Measurements from ENCODE around the gene GPRC5B.

Gene GPRC5B

GRCh38 chr16:19898166-19898565 is 13.5 kb upstream of the GPRC5B start:
- no peak for DNase-seq (ENCODE audit: low read depth)

- DNase-seq (ENCODE audit: low read depth): no peak
Observed at GRCh38 chr16:19896951-19897350, 12.3 kb upstream of the GPRC5B start.

- DNase-seq (ENCODE audit: low read depth): no peak
Observed at GRCh38 chr16:19894586-19894985, 9.9 kb upstream of the GPRC5B start.

GRCh38 chr16:19892902-19893301 is 8.3 kb upstream of the GPRC5B start:
- DNase-seq (ENCODE audit: low read depth): no peak

- DNase-seq (ENCODE audit: low read depth): no peak
Observed at GRCh38 chr16:19890901-19891300, 6.3 kb upstream of the GPRC5B start.

GRCh38 chr16:19888834-19889233 is 4.2 kb upstream of the GPRC5B start:
- no peak for DNase-seq (ENCODE audit: low read depth)

GRCh38 chr16:19886073-19886941 is 1.7 kb upstream of the GPRC5B start:
- peak; percentile 62 for DNase-seq (ENCODE audit: low read depth)

GRCh38 chr16:19885451-19886072 is 914 bp upstream of the GPRC5B start:
- DNase-seq (ENCODE audit: low read depth): no peak

- no peak for DNase-seq (ENCODE audit: low read depth)
Observed at GRCh38 chr16:19883966-19884485, 622 bp downstream of the GPRC5B start.

GRCh38 chr16:19883296-19883965 is 1.2 kb downstream of the GPRC5B start:
- DNase-seq (ENCODE audit: low read depth): peak; percentile 13

- no peak for DNase-seq (ENCODE audit: low read depth)
Observed at GRCh38 chr16:19882646-19883045, 2.0 kb downstream of the GPRC5B start.

GRCh38 chr16:19882186-19882585 is 2.5 kb downstream of the GPRC5B start:
- DNase-seq (ENCODE audit: low read depth): no peak

GRCh38 chr16:19881783-19882182 is 2.9 kb downstream of the GPRC5B start:
- DNase-seq (ENCODE audit: low read depth): no peak

- DNase-seq (ENCODE audit: low read depth): no peak
Observed at GRCh38 chr16:19881028-19881427, 3.6 kb downstream of the GPRC5B start.

GRCh38 chr16:19879241-19879792 is 5.3 kb downstream of the GPRC5B start:
- DNase-seq (ENCODE audit: low read depth): peak; percentile 70

- no peak for DNase-seq (ENCODE audit: low read depth)
Observed at GRCh38 chr16:19878757-19879156, 5.9 kb downstream of the GPRC5B start.

GRCh38 chr16:19876501-19877059 is 8.1 kb downstream of the GPRC5B start:
- no peak for DNase-seq (ENCODE audit: low read depth)

GRCh38 chr16:19875900-19876299 is 8.7 kb downstream of the GPRC5B start:
- DNase-seq (ENCODE audit: low read depth): no peak

GRCh38 chr16:19874851-19875546 is 9.6 kb downstream of the GPRC5B start:
- DNase-seq (ENCODE audit: low read depth): no peak

GRCh38 chr16:19874026-19874425 is 10.6 kb downstream of the GPRC5B start:
- DNase-seq (ENCODE audit: low read depth): no peak

GRCh38 chr16:19872935-19873334 is 11.7 kb downstream of the GPRC5B start:
- DNase-seq (ENCODE audit: low read depth): no peak
